ENCODE results near the gene TMEM120B. TPM values are rescaled to one million over a fixed set of nuclear protein-coding genes. Genes with fewer than 3 reads are reported as not detected.

Gene TMEM120B
- total RNA-seq, 4 donors from 2014 or later = 3.7 to 8.6 (median 5.2) TPM

DNA sequence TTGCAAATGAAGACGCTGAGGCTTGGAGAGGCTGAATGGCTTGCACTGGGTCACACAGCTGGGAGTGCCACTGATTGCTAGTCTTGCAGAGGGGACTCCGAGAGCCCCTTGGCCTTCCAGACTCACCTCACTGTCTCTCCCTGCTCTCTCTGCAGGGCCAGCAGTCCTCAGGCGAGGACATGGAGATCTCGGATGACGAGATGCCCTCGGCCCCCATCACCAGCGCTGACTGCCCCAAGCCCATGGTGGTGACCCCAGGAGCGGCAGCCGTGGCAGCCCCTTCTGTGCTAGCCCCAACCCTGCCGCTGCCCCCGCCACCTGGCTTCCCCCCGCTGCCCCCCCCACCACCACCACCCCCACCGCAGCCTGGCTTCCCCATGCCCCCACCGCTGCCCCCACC lies 101.4 kb downstream of the TMEM120B start:
- no peak for TF ChIP-seq POLR2A (IDR thresholded peaks at IDR 0.05)
- TF ChIP-seq, protein P1, sequence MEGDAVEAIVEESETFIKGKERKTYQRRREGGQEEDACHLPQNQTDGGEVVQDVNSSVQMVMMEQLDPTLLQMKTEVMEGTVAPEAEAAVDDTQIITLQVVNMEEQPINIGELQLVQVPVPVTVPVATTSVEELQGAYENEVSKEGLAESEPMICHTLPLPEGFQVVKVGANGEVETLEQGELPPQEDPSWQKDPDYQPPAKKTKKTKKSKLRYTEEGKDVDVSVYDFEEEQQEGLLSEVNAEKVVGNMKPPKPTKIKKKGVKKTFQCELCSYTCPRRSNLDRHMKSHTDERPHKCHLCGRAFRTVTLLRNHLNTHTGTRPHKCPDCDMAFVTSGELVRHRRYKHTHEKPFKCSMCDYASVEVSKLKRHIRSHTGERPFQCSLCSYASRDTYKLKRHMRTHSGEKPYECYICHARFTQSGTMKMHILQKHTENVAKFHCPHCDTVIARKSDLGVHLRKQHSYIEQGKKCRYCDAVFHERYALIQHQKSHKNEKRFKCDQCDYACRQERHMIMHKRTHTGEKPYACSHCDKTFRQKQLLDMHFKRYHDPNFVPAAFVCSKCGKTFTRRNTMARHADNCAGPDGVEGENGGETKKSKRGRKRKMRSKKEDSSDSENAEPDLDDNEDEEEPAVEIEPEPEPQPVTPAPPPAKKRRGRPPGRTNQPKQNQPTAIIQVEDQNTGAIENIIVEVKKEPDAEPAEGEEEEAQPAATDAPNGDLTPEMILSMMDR (IDR thresholded peaks at IDR 0.05) = no peak
- Histone ChIP-seq H3K4me1 (peaks cover 4 to 37% (median 20%) of the 10 kb centered on the region in 4 donors), H3K27me3 (no peaks in the 10 kb centered on the region), H3K36me3 (peaks cover 0 to 67% (median 0%) of the 10 kb centered on the region in 3 donors), H3K9me3 (no peaks in the 10 kb centered on the region), H3K4me3 (no peak overlapping the region), H3K27ac (no peak overlapping the region)
- DNase-seq = no peak

DNA sequence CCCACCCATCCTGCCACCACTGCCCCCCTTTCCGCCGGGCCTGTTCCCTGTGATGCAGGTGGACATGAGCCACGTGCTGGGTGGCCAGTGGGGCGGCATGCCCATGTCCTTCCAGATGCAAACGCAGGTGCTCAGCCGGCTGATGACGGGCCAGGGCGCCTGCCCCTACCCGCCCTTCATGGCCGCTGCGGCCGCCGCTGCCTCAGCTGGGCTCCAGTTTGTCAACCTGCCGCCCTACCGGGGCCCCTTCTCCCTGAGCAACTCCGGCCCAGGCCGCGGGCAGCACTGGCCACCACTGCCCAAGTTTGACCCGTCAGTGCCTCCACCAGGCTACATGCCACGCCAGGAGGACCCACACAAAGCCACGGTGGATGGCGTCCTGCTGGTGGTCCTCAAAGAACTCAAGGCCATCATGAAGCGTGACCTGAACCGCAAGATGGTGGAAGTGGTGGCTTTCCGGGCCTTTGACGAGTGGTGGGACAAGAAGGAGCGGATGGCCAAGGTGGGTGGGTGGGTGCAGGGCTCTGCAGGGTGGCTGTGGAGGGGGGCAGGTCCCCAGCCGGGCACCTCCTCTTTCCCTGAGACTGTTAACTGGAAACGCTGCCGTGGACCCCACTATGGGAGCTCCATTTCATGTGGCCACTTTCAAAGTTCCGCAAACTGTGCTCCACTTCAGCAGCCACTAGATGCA lies 102.0 kb downstream of the TMEM120B start:
- TF ChIP-seq, protein P1 (IDR thresholded peaks at IDR 0.05) = no peak
- no peak for TF ChIP-seq POLR2A (IDR thresholded peaks at IDR 0.05)
- no peak for DNase-seq
- no peak overlapping the region for H3K27ac ChIP-seq
- H3K9me3 ChIP-seq = no peaks in the 10 kb centered on the region
- no peaks in the 10 kb centered on the region for H3K27me3 ChIP-seq
- H3K4me1 ChIP-seq = peaks cover 4 to 37% (median 20%) of the 10 kb centered on the region in 4 donors
- peaks cover 0 to 67% (median 0%) of the 10 kb centered on the region in 3 donors for H3K36me3 ChIP-seq
- H3K4me3 ChIP-seq = no peak overlapping the region

DNA sequence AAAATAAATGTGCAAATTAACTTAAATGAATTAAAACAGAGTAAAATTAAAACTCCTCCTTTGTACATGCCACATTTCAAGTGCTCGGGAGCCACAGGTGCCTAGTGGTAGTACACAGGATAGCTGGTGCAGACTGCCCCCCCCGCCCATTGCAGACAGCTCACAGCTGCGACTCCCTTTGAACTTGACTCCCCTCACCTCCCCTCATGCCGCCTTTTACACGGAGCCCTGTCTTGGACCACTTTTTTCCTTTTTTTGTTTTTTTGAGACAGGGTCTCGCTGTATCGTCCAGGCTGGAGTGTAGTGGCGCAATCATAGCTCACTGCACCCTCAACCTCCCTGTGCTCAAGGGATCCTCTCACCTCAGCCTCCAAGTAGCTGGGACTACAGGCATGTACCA lies 102.7 kb downstream of the TMEM120B start:
- TF ChIP-seq, protein P1 (IDR thresholded peaks at IDR 0.05) = no peak
- TF ChIP-seq POLR2A (IDR thresholded peaks at IDR 0.05) = no peak
- Histone ChIP-seq H3K27me3 (no peaks in the 10 kb centered on the region), H3K27ac (no peak overlapping the region), H3K36me3 (peaks cover 0 to 67% (median 0%) of the 10 kb centered on the region in 3 donors), H3K9me3 (no peaks in the 10 kb centered on the region), H3K4me3 (no peak overlapping the region), H3K4me1 (peaks cover 4 to 34% (median 20%) of the 10 kb centered on the region in 4 donors)
- no peak for DNase-seq

DNA sequence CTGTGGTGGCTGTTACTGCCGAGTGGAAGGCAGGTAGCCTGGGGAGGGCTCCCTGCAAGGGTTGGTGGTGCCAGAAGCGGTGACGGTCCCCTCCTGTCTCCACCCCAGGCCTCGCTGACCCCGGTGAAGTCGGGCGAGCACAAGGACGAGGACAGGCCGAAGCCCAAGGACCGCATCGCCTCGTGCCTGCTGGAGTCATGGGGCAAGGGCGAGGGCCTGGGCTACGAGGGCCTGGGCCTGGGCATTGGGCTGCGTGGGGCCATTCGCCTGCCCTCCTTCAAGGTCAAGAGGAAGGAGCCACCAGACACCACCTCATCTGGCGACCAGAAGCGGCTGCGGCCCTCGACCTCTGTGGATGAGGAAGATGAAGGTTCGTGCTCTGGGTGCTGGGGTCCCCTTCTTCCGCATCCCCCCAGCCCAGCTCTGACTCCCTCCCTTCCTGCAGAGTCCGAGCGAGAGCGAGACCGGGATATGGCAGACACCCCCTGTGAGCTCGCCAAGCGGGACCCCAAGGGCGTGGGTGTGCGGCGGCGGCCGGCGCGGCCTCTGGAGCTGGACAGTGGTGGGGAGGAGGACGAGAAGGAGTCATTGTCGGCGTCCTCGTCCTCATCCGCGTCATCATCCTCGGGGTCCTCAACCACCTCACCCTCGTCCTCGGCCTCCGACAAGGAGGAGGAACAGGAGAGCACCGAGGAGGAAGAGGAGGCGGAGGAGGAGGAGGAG lies 104.5 kb downstream of the TMEM120B start:
- Histone ChIP-seq H3K27ac (no peak overlapping the region), H3K4me3 (no peak overlapping the region), H3K27me3 (no peaks in the 10 kb centered on the region), H3K36me3 (peaks cover 0 to 79% (median 0%) of the 10 kb centered on the region in 3 donors), H3K4me1 (peaks cover 4 to 18% (median 9%) of the 10 kb centered on the region in 4 donors), H3K9me3 (no peaks in the 10 kb centered on the region)
- no peak for TF ChIP-seq POLR2A (IDR thresholded peaks at IDR 0.05)
- TF ChIP-seq, protein P1 (IDR thresholded peaks at IDR 0.05) = no peak
- DNase-seq = peak in 1 of 3 donors; percentile 42

DNA sequence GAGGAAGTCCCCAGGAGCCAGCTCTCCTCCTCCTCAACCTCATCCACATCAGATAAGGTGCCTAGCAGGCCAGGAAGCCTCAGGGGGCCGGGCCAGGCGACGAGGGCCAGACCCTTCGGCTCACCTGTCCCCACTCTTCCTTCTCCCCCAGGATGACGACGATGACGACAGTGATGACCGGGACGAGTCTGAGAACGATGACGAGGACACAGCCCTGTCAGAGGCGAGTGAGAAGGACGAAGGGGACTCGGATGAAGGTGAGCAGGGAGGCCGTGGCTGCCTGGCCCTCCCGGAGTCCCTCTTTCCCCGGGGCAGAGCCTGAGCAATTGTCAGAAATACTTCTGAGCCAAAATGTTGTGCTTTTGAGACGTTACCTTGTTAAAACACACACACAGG lies 105.1 kb downstream of the TMEM120B start:
- Histone ChIP-seq H3K27me3 (no peaks in the 10 kb centered on the region), H3K4me3 (no peak overlapping the region), H3K9me3 (no peaks in the 10 kb centered on the region), H3K36me3 (peaks cover 0 to 85% (median 0%) of the 10 kb centered on the region in 3 donors), H3K27ac (no peak overlapping the region), H3K4me1 (peaks cover 2 to 13% (median 5%) of the 10 kb centered on the region in 4 donors)
- TF ChIP-seq POLR2A (IDR thresholded peaks at IDR 0.05) = no peak
- DNase-seq = no peak

Measured in Peyer's patch (tissue), 4 donors.